OCI-LY7 (cell line): ENCODE results near the gene DDA1. TPM values are rescaled to one million over a fixed set of nuclear protein-coding genes. Genes with fewer than 3 reads are reported as not detected.
A peak's percentile ranks its signal among the peaks of the same experiment; 100 is the strongest.

Experiments
- BruUV-seq: library from RNA; stranded (reverse); fragments of 400-500 nt; replicated peaks from 2 replicates; lab custom pipeline; 2021; lab: Mats Ljungman, UMichigan
- CTCF ChIA-PET: fragments of 300-600 bp; sonication (Branson Sonifier 250); formaldehyde crosslinking; loops from one replicate; lab custom pipeline; 2022; ENCODE audit warnings: antibody characterized with exemption; ENCODE audit not compliant: unreplicated experiment; lab: Charles Lee
- POLR2A ChIA-PET: fragments of 300-600 bp; sonication (Branson Sonifier 250); formaldehyde crosslinking; loops from one replicate; lab custom pipeline; 2022; ENCODE audit warnings: antibody characterized with exemption; lab: Charles Lee
- DNase-seq: peaks from one replicate; pipeline ENCODE4 v3.0.0-alpha.2; 2015; ENCODE audit warnings: low spot score
- H2AFZ ChIP-seq: fragments of 200-600 bp; sonication (generic), shearing (Covaris generic); 2 replicates; pipeline ENCODE4 v1.6.1; 2014; ENCODE audit warnings: mild to moderate bottlenecking, antibody characterized with exemption, low read length, moderate library complexity
- H3K27ac ChIP-seq: fragments of 200-600 bp; sonication (generic); 2 replicates; pipeline ENCODE4 v1.5.1; 2014; ENCODE audit warnings: mixed run types, low read depth, mild to moderate bottlenecking, moderate library complexity, low read length, inconsistent platforms; ENCODE audit not compliant: poor library complexity, severe bottlenecking
- H3K36me3 ChIP-seq: fragments of 200-600 bp; sonication (generic); 2 replicates; pipeline ENCODE4 v1.6.1; 2014; ENCODE audit warnings: mild to moderate bottlenecking, antibody characterized with exemption, low read length, moderate library complexity, mixed read lengths; ENCODE audit not compliant: insufficient read depth
- H3K4me1 ChIP-seq: fragments of 200-600 bp; sonication (generic); 2 replicates; pipeline ENCODE4 v1.5.1; 2014; ENCODE audit warnings: mild to moderate bottlenecking, low read length; ENCODE audit not compliant: insufficient read depth, poor library complexity, severe bottlenecking
- H3K4me2 ChIP-seq: fragments of 200-600 bp; sonication (generic); 2 replicates; pipeline ENCODE4 v1.6.1; 2014; ENCODE audit warnings: mild to moderate bottlenecking, low read length
- H3K4me3 ChIP-seq: fragments of 200-600 bp; sonication (generic); 2 replicates; pipeline ENCODE4 v1.5.1; 2014; ENCODE audit warnings: mild to moderate bottlenecking, low read depth, low read length; ENCODE audit not compliant: poor library complexity, severe bottlenecking
- H3K79me2 ChIP-seq: fragments of 200-600 bp; sonication (generic); 2 replicates; pipeline ENCODE4 v1.6.1; 2016; ENCODE audit warnings: low read depth, mild to moderate bottlenecking, low read length, moderate library complexity, mixed read lengths; ENCODE audit not compliant: insufficient read depth
- H3K9me2 ChIP-seq: fragments of 200-600 bp; sonication (generic); 2 replicates; pipeline ENCODE4 v1.6.1; 2016; ENCODE audit warnings: mild to moderate bottlenecking, low read length, mixed read lengths; ENCODE audit not compliant: insufficient read depth
- H3K9me3 ChIP-seq: fragments of 200-600 bp; sonication (generic); 2 replicates; pipeline ENCODE4 v1.6.1; 2014; ENCODE audit warnings: mild to moderate bottlenecking, mixed run types, low read length, mixed read lengths
- H4K20me1 ChIP-seq: fragments of 200-600 bp; sonication (generic); 2 replicates; pipeline ENCODE4 v1.6.1; 2014; ENCODE audit warnings: mild to moderate bottlenecking, antibody characterized with exemption, low read length, moderate library complexity, mixed read lengths; ENCODE audit not compliant: insufficient read depth
- CTCF ChIP-seq: fragments of 200-600 bp; sonication (generic); conservative IDR thresholded peaks from 2 replicates; pipeline ENCODE4 v1.5.1; 2014; ENCODE audit warnings: mild to moderate bottlenecking, antibody characterized with exemption, low read length, moderate library complexity, mixed read lengths
- EZH2phosphoT487 ChIP-seq: fragments of 200-600 bp; sonication (generic); IDR thresholded peaks from 2 replicates; pipeline ENCODE4 v1.6.1; 2018; ENCODE audit warnings: low read depth, borderline replicate concordance, mild to moderate bottlenecking, mixed run types, antibody characterized with exemption, low read length, moderate library complexity, mixed read lengths
- intact Hi-C: fragments of 100-400 bp; cut with micrococcal nuclease; formaldehyde crosslinking; loops from one replicate; pipeline ENCODE4 v1.10.0; 2022; ENCODE audit not compliant: unreplicated experiment
- total RNA-seq, 2 experiments: library from RNA; depleted of rRNA in 1 of 2; stranded (reverse); fragments of >200 nt in 1 of 2; shearing (Covaris generic) in 1 of 2; gene quantifications; 2 replicates each; pipeline ENCODE4 v1.2.3, GENCODE V29; 2014 to 2022

Gene DDA1
- total RNA-seq, 2 experiments from 2014 or later = 36.6 to 48.8 TPM

- Histone ChIP-seq H4K20me1 (no peaks in the 10 kb centered on the region), H3K79me2 (no peaks in the 10 kb centered on the region), H3K4me1 (peaks cover 37% of the 10 kb centered on the region), H3K4me3 (no peak overlapping the region), H3K4me2 (peak overlapping the region; percentile 49), H2AFZ (peak overlapping the region; percentile 84), H3K9me3 (no peaks in the 10 kb centered on the region), H3K27ac (peak overlapping the region; percentile 39), H3K9me2 (no peaks in the 10 kb centered on the region), H3K36me3 (no peaks in the 10 kb centered on the region)
- peak; percentile 93 for DNase-seq
- intact Hi-C loops = loop anchor here (1.0 kb wide), 1 partner anchor 21 kb away; no protein-coding TSS in a partner anchor
- TF ChIP-seq CTCF (peak; percentile 95), EZH2phosphoT487 (no peak)
- BruUV-seq = no TSS peak
- ChIA-PET POLR2A (interaction anchor here (0.5 to 1.0 kb wide), 4 partner anchors 12 to 168 kb away, joined by 3 to 4 read pairs (median 3); partner anchors contain the start of gene ANKLE1), CTCF (no interaction called here)
Observed at GRCh38 chr19:17260842-17261325, 48.5 kb upstream of the DDA1 start.

- TF ChIP-seq EZH2phosphoT487 (no peak), CTCF (no peak)
- intact Hi-C loops = no loop called here
- Histone ChIP-seq H3K27ac (no peak overlapping the region), H3K4me2 (no peak overlapping the region), H4K20me1 (no peaks in the 10 kb centered on the region), H3K79me2 (peaks cover 3% of the 10 kb centered on the region), H3K9me2 (no peaks in the 10 kb centered on the region), H3K4me3 (no peak overlapping the region), H3K36me3 (no peaks in the 10 kb centered on the region), H2AFZ (no peak overlapping the region), H3K4me1 (peaks cover 46% of the 10 kb centered on the region), H3K9me3 (no peaks in the 10 kb centered on the region)
- ChIA-PET POLR2A (interaction anchor here (0.6 to 0.9 kb wide), 2 partner anchors 14 to 302 kb away, joined by 3 read pairs; no protein-coding TSS in a partner anchor), CTCF (interaction anchor here (1.5 kb wide), 1 partner anchor 43 kb away, joined by 3 read pairs; no protein-coding TSS in a partner anchor)
- no TSS peak for BruUV-seq
- DNase-seq = no peak
Observed at GRCh38 chr19:17262557-17262956, 46.8 kb upstream of the DDA1 start.
